Measurements from ENCODE around the gene OPRM1. TPM values are rescaled to one million over a fixed set of nuclear protein-coding genes. Genes with fewer than 3 reads are reported as not detected.

The OPRM1 gene
- total RNA-seq, 3 donors from 2014 or later: 0.57 TPM; not detected in 2

DNA sequence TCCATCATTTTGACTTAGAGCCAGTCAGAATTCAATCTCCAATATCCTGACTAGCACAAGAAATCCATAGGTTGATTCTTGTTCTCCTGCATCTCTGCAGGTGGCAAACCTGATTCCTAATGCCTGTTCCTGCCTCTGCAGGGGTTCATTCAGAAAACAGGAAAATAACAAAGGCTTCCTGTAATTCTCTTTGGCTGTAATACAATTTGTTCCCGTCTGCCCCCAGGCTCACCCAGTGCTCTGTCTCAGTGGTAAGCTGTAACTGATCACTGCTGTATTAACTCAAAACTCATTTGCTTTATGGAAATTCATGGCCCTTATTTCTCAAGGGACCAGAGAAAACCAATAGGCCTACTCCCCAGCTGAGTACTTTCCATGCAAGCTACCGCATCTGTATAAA, 88.6 kb downstream of the OPRM1 start:
- DNase-seq (no peak), ATAC-seq (no peak)
- no peak for TF ChIP-seq CTCF (IDR thresholded peaks at IDR 0.05)
- intact Hi-C loops (cut with DNase I, micrococcal nuclease): no loop called here
- peaks cover 5% of the 10 kb centered on the region for H3K4me1 ChIP-seq (ENCODE audit: low read depth)
- H3K4me3 ChIP-seq: no peak overlapping the region
- no peaks in the 10 kb centered on the region for H3K36me3 ChIP-seq (ENCODE audit: low read depth)
- no peaks in the 10 kb centered on the region for H3K9me3 ChIP-seq

- no peak for TF ChIP-seq CTCF (IDR thresholded peaks at IDR 0.05)
- ATAC-seq (no peak), DNase-seq (no peak)
- H3K9me3 ChIP-seq: no peaks in the 10 kb centered on the region
- H3K36me3 ChIP-seq (ENCODE audit: low read depth): no peaks in the 10 kb centered on the region
- H3K4me3 ChIP-seq: no peak overlapping the region
- H3K4me1 ChIP-seq (ENCODE audit: low read depth): no peaks in the 10 kb centered on the region
- intact Hi-C loops (cut with DNase I, micrococcal nuclease): no loop called here
Measured at GRCh38 chr6:154134471-154135147, 95.6 kb downstream of the OPRM1 start.

DNA sequence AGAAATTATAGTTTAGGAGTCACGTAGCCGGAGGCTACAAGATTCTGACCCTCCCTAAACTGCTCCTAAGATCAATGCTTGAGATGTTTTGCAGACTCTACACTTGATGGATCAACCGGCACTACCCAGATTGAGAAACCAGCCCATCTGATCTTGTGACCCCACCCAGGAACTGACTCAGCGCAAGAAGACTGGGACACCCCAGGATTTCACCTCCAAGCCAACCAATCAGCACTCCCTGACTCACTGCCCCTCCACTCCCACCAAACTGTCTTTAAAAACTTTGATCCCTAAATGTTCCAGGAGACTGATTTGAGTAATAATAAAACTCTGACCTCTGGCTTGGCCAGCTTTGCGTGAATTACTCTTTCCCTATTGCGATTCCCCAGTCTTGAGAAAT, 99.8 kb downstream of the OPRM1 start:
- Histone ChIP-seq H3K4me1 (ENCODE audit: low read depth) (no peaks in the 10 kb centered on the region), H3K9me3 (no peaks in the 10 kb centered on the region), H3K36me3 (ENCODE audit: low read depth) (no peaks in the 10 kb centered on the region), H3K4me3 (no peak overlapping the region)
- no peak for TF ChIP-seq CTCF (IDR thresholded peaks at IDR 0.05)
- DNase-seq: no peak
- intact Hi-C loops (cut with DNase I, micrococcal nuclease): no loop called here
- no peak for ATAC-seq

- no peak for ATAC-seq
- intact Hi-C loops (cut with DNase I, micrococcal nuclease): no loop called here
- Histone ChIP-seq H3K4me3 (no peak overlapping the region), H3K36me3 (ENCODE audit: low read depth) (no peaks in the 10 kb centered on the region), H3K9me3 (no peaks in the 10 kb centered on the region), H3K4me1 (ENCODE audit: low read depth) (no peaks in the 10 kb centered on the region)
- no peak for TF ChIP-seq CTCF (IDR thresholded peaks at IDR 0.05)
- no peak for DNase-seq
Measured at GRCh38 chr6:154139892-154140291, 100.9 kb downstream of the OPRM1 start.

DNA sequence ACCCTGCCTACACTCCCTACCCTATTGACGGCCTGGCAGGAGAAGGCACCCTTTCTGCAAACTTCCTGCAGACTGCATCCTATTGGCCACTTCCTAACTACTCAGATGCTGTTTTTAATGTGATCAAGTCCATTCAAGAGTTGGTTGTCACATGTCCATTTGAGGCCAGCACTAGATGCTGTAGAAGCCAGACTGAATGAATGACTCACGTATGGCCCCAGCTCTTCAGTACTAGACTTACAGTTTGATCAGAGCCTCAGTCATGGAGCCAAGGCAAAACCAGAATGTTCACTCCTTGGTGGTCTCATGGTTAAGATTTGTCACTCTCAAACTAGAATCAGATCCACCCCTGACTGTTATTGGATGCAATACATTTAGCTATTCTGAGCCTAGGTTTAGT, 101.7 kb downstream of the OPRM1 start:
- no peaks in the 10 kb centered on the region for H3K4me1 ChIP-seq (ENCODE audit: low read depth)
- no peak for TF ChIP-seq CTCF (IDR thresholded peaks at IDR 0.05)
- intact Hi-C loops (cut with DNase I, micrococcal nuclease): no loop called here
- H3K9me3 ChIP-seq: no peaks in the 10 kb centered on the region
- no peaks in the 10 kb centered on the region for H3K36me3 ChIP-seq (ENCODE audit: low read depth)
- H3K4me3 ChIP-seq: no peak overlapping the region
- DNase-seq (no peak), ATAC-seq (no peak)

- ATAC-seq (no peak), DNase-seq (no peak)
- intact Hi-C loops (cut with DNase I, micrococcal nuclease): no loop called here
- no peaks in the 10 kb centered on the region for H3K4me1 ChIP-seq (ENCODE audit: low read depth)
- H3K36me3 ChIP-seq (ENCODE audit: low read depth): no peaks in the 10 kb centered on the region
- no peak for TF ChIP-seq CTCF (IDR thresholded peaks at IDR 0.05)
- no peak overlapping the region for H3K4me3 ChIP-seq
- no peaks in the 10 kb centered on the region for H3K9me3 ChIP-seq
Measured at GRCh38 chr6:154143753-154144152, 104.7 kb downstream of the OPRM1 start.
